GM18507 (cell line): ENCODE data around the gene RAB9A.
A peak's percentile ranks its signal among the peaks of the same experiment; 100 is the strongest.

Experiments used
- DNase-seq: peaks from one replicate; pipeline ENCODE4 v3.0.0; 2011; ENCODE audit warnings: low read depth; ENCODE audit not compliant: insufficient read length; ENCODE audit errors: extremely low spot score
- FAIRE-seq: peaks from 2 replicates; lab custom pipeline; 2011; peaks lifted over from hg19 to GRCh38; lab: Jason Lieb, UNC

Gene RAB9A

GRCh38 chrX:13733506-13733905, 44.6 kb downstream of the RAB9A start:
- no peak for DNase-seq
- no peak for FAIRE-seq

GRCh38 chrX:13734278-13735172, 45.6 kb downstream of the RAB9A start, which contains the start of the genes OFD1 and TRAPPC2:
Gene OFD1 (plus strand): TSS chrX:13734748. CDS start chrX:13735072, 324 bp downstream.
Gene TRAPPC2 (minus strand): TSS chrX:13734620. CDS start chrX:13719963, 14,657 bp downstream.
- DNase-seq, result peak; percentile 56
- FAIRE-seq, result peak; percentile 99

DNA sequence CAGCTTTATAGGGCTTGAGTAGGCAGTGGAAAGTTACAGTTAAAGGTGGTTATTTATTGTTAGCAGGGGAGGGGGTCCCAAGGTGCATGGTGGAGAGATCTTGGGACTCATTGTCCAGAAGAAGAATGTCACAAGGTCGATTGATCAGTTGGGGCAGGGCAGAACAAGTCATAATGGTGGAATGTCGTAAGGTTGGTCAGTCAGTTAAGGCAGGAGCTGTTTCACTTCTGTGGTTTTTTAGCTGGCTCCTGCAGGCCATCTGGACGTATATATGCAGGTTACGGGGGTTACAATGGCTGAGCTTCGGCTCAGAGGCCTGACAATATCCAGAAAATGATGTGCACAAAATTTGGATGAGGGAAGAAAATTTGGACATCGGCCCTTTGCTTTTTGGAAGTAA, 52.8 kb downstream of the RAB9A start:
- no peak for DNase-seq
- peak; percentile 76 for FAIRE-seq

- DNase-seq (peak; percentile 17), FAIRE-seq (peak; percentile 100)
Observed at GRCh38 chrX:13742397-13743176, 53.7 kb downstream of the RAB9A start.

DNA sequence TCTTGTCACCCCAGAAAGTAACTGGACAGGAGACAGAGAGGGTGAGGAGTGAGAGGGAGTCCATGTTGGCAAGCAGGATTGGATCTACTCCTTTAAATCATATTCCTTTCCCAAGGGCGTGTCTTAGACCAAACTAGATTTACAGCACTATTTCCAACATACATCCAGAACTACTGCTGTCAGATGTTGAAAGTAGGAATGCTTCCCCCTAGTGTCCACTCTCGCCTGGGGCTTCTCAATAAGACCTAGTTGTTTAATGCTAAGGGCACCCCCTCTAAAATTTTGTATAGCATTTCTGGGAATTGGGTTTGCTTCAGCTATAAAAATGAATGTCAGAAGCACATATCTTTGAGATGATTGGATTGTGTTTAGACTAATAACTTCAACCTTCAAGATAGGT, 58.9 kb downstream of the RAB9A start:
- FAIRE-seq (peak; percentile 75), DNase-seq (no peak)

GRCh38 chrX:13748486-13748885, 59.6 kb downstream of the RAB9A start:
- DNase-seq, result no peak
- no peak for FAIRE-seq

- peak; percentile 91 for FAIRE-seq
- no peak for DNase-seq
Observed at GRCh38 chrX:13750204-13750603, 61.3 kb downstream of the RAB9A start.

- FAIRE-seq (no peak), DNase-seq (no peak)
Observed at GRCh38 chrX:13750812-13751211, 61.9 kb downstream of the RAB9A start.

GRCh38 chrX:13752141-13752540, 63.2 kb downstream of the RAB9A start:
- FAIRE-seq, result no peak

DNA sequence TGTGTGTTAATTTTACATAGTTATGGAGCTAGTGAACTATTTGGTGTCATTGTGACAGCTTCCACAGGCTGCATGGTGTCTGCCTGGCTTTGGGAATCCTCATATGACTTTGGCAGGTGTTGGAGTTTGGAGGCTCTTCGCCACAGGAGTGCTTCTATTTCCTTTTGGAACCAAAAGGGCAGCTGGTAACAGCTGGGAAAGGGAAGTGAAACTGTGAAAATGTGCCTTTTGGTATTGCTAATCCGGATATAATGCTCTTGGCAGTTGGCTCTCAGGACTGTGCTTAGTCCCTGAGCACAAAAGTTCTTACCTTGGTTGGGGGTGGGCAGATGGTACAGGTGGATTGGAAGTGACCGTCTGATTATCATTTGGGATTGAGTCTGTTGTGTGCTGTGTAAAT, 63.7 kb downstream of the RAB9A start:
- FAIRE-seq (peak; percentile 97), DNase-seq (no peak)

More at GRCh38 chrX:13752141-13752540, 63.2 kb downstream of the RAB9A start:
- DNase-seq, result no peak

GRCh38 chrX:13754765-13755164, 65.8 kb downstream of the RAB9A start:
- no peak for FAIRE-seq
- DNase-seq, result no peak

- FAIRE-seq, result peak; percentile 97
- no peak for DNase-seq
Observed at GRCh38 chrX:13755254-13755653, 66.3 kb downstream of the RAB9A start.

GRCh38 chrX:13756381-13756780, 67.5 kb downstream of the RAB9A start:
- FAIRE-seq (no peak), DNase-seq (no peak)

DNA sequence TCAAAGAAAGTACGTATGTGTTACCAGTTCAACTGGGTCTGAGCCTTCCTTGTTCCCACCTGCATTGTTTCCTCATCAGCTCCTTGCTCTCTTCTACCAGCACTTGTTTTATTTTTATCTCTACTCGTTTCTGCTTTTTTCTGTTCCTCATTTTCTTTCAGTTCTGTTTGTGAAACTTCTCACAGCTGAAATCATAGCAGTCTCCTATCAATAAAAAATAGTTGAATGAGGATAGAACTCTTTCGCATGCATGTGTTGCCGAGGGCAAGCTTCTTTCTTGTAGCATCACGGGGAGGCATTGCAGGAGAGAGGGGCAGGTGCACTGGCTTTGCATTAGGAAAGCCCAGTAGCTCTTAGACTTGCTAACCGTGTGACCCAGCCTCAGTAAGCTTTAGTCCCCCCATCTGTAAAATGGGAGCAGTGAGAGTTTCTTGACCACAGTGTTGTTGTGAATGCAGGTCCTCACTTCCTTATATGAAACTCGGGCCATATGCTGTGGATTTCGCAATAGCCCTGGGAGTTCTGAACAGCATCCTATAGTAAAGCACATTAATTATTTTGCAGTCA, 70.3 kb downstream of the RAB9A start:
- FAIRE-seq (peak; percentile 97), DNase-seq (no peak)
